ENCODE measurements around the gene LHFPL3.

- TF ChIP-seq CTCF (IDR thresholded peaks at IDR 0.05) (no peak), POLR2A (IDR thresholded peaks at IDR 0.05) (no peak), EP300 (IDR thresholded peaks at IDR 0.05) (no peak)
These were observed 456.3 kb downstream of the LHFPL3 start for GRCh38 chr7:104784686-104785085.
